ENCODE results near the gene ARL1. TPM values are rescaled to one million over a fixed set of nuclear protein-coding genes. Genes with fewer than 3 reads are reported as not detected.

ARL1 gene
- total RNA-seq, 1 donor from 2014 or later: 42.3 TPM

GRCh38 chr12:101343893-101344292, 63.7 kb downstream of the ARL1 start:
- H3K36me3 ChIP-seq (ENCODE audit: control insufficient read depth in 3 of 3, insufficient read depth in 3 of 3, low read length in 3 of 3): peaks cover 15 to 53% (median 25%) of the 10 kb centered on the region in 3 donors
- no peaks in the 10 kb centered on the region for H3K27me3 ChIP-seq (ENCODE audit: control insufficient read depth in 3 of 3, insufficient read depth in 3 of 3, low read length in 3 of 3)
- no peaks in the 10 kb centered on the region for H3K4me1 ChIP-seq (ENCODE audit: control insufficient read depth in 3 of 3, insufficient read depth in 3 of 3, low read length in 3 of 3)
- no peak overlapping the region for H3K27ac ChIP-seq (ENCODE audit: low read depth, low read length)
- H3K9me3 ChIP-seq (ENCODE audit: control insufficient read depth in 3 of 3, low read length in 3 of 3): no peaks in the 10 kb centered on the region
- no peak overlapping the region for H3K4me3 ChIP-seq (ENCODE audit: low read length in 3 of 3)
- no peak overlapping the region for H3K9ac ChIP-seq (ENCODE audit: low read depth in 1 of 3, low read length in 3 of 3)

Small RNAs within 50 kb of the gene (small RNA-seq; reads per million reads assigned to genes)
- not detected for gene RF00019
- not detected for gene RNU6-1068P
- not detected for gene RPS27P23

Other genes starting within 250 kb of the ARL1 start
- under 0.01 TPM for gene SLC5A8, start 197.5 kb downstream of the ARL1 start, total RNA-seq
- 16.2 TPM for gene UTP20, start 127.7 kb downstream of the ARL1 start, total RNA-seq
- not detected for gene SPIC, start 67.6 kb upstream of the ARL1 start, total RNA-seq
- 2,201 TPM for gene MYBPC1, start 187.2 kb upstream of the ARL1 start, total RNA-seq

All from skeletal muscle tissue (tissue), 5 donors.